Hepatocyte (in vitro differentiated cells): ENCODE data around the gene MED13L.

Experiments used
- EZH2 ChIP-seq: fragments of 200-600 bp; sonication (generic); IDR thresholded peaks from 2 replicates; pipeline ENCODE4 v1.6.1; 2016; ENCODE audit warnings: antibody characterized with exemption, mild to moderate bottlenecking, borderline replicate concordance
- TF ChIP-seq, protein P1 (sequence below): fragments of 200-600 bp; sonication (generic); IDR thresholded peaks from 2 replicates; pipeline ENCODE4 v1.5.1; 2016; ENCODE audit warnings: antibody characterized with exemption, mild to moderate bottlenecking; ENCODE audit not compliant: poor library complexity

DNA sequence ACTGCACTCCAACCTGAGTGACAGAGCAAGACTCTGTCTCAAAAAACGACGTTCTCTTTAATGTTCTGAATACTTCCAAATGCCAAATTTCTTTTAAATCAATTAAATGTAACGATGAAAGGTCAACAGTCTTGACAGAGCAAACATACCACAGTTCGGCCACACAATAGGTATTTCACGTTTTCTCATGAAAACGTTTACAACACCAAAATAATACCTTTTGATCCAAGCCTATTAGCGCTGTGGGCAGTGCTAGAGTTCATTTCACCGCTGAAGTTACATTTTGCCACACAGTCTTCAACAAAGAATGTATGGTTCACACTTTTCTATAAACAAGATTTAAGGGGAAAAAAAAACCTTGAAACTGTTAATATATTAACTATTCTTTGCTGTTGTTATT is 122.1 kb downstream of the MED13L start:
- TF ChIP-seq, protein P1, sequence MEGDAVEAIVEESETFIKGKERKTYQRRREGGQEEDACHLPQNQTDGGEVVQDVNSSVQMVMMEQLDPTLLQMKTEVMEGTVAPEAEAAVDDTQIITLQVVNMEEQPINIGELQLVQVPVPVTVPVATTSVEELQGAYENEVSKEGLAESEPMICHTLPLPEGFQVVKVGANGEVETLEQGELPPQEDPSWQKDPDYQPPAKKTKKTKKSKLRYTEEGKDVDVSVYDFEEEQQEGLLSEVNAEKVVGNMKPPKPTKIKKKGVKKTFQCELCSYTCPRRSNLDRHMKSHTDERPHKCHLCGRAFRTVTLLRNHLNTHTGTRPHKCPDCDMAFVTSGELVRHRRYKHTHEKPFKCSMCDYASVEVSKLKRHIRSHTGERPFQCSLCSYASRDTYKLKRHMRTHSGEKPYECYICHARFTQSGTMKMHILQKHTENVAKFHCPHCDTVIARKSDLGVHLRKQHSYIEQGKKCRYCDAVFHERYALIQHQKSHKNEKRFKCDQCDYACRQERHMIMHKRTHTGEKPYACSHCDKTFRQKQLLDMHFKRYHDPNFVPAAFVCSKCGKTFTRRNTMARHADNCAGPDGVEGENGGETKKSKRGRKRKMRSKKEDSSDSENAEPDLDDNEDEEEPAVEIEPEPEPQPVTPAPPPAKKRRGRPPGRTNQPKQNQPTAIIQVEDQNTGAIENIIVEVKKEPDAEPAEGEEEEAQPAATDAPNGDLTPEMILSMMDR, result no peak
- no peak for TF ChIP-seq EZH2
